Measurements from ENCODE around the gene MYH10.

MYH10 gene

DNA sequence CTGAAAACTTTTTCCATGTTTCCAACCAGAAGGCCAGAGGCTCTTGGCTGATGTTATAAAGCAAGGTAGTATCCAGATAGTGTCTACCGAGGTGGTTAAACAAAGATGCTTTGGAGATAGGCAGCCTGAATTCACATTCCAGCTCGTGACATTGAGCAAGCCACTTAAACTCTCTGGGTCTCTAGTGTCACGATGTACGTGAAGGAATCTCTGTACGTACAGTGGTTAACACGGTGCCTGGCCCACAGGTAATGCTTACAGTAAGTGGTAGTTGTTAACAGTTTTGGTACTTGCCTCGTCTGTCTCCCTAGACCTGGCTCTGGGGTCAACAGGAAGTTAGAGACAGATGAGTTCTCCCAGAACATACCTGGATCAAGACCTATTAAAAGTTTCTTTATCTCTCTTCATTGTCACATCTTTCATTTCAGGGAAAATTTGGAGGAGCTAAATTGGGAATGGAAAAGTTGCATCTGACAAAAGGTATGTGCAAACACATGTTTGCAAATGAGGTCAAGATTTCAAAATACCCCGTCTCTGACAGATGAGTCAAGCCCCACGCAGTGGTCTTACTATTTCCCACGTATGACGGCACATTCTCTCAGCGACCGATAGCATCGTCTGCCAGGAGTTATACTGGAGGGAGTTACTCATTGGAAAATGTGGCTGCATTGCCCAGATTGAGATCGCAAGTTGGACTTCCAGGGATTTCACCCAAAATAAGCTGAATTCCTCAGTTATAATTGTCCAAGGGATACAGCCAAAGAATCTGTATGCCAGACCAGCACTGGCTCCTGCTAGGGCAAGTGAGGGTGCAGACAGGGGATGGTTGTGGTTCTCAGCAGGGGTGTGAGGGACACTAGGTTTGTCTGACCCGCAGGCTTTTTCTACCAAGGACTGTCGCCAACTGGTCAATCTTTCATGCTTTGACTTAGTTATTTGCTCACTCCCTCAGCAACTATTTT lies 18.9 kb upstream of the MYH10 start:
- DNase-seq (ENCODE audit: low read depth) = no peak

DNA sequence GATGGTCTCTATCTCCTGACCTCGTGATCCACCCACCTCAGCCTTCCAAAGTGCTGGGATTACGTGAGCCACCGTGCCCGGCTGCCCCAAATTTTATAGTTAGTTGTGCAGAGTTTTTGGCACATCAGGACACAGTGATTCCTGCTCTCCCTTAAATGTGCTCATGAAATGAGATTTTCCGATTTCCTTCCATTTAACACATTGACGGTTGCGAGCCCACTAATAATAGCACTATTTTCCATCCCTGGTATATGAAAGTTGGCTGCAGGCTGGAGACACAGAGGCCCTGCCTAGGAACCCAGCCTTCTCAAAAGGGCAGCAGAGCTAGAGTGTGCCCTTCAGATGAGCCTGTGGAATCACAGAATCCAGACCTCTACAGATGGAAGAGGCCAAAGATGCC lies 17.4 kb upstream of the MYH10 start:
- DNase-seq (ENCODE audit: low read depth) = no peak

DNA sequence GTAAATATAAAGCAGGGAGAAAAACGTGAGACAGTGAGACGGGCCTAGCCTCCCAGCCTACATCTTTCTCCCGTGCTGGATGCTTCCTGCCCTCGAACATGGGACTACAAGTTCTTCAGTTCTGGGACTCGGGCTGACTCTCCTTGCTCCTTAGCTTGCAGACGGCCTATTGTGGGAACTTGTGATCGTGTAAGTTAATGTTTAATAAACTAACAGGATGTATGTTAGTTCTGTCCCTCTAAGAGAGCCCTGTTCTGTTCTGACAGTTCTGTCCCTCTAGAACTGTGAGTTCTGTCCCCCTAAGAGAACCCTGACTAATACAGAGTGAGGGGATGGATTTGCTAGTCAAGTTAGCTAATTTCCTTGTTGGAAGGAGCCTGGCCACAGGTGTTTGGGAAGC lies 16.7 kb upstream of the MYH10 start:
- no peak for DNase-seq (ENCODE audit: low read depth)

DNA sequence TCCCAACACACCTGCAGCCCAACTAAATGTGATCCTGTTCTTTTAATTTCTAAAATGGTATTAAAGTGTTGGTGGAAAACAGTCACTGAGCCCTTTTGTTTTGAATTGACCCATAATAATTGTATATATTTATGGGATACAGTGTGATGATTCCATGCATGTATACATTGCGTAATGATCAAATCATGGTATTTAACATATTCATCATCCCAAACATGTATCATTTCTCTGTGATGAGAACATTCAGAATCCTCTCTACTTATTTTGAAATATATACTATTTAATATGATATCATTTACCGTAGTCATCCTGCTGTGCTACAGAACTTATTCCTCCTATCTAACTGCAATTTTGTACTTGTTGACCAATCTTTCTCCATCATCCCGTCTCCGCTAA lies 14.0 kb upstream of the MYH10 start:
- no peak for DNase-seq (ENCODE audit: low read depth)

DNA sequence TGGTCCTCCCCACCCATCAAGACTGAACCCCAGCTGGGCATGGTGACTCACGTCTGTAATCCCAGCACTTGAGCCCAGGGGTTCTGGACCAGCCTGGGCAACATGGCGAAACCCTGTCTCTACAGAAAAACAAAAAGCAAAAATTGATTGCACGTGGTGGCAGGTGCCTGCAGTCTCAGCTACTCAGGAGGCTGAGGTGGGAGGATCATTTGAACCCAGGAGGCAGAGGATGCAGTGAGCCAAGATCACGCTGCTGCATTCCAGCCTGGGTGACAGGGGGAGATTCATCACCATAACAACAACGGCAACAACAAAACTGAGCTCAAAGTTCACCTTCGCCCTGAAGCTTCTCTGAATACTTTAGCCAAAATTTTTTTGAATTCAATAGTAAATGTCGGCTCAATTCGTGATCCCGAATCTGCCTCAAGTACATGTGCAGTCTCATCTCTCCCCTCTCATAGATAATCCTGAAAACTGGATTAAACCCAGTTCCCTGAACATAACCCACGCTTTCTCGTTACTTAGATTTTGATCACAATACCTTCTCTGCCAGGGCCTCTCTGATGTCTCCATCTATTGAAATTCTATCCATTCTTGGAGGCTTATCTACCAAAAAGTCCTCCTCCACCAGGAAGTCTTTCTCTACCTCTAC lies 13.5 kb upstream of the MYH10 start:
- no peak for DNase-seq (ENCODE audit: low read depth)

DNA sequence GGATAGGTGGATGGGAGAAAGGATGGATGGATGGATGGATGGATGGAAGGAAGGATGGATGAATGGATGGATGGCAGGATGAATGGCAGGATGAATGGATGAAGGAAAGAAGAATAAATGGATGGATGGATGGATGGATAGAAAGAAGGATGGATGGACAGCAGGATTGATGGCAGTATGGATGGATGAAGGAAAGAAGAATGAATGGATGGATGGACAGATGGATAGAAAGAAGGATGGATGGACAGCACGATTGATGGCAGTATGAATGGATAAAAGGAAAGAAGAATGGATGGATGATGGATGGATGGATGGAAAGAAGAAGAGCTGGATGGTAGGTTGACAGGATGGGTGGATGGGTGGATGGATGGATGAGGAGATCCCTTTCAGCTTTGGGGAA lies 9.2 kb upstream of the MYH10 start:
- DNase-seq (ENCODE audit: low read depth) = no peak

DNA sequence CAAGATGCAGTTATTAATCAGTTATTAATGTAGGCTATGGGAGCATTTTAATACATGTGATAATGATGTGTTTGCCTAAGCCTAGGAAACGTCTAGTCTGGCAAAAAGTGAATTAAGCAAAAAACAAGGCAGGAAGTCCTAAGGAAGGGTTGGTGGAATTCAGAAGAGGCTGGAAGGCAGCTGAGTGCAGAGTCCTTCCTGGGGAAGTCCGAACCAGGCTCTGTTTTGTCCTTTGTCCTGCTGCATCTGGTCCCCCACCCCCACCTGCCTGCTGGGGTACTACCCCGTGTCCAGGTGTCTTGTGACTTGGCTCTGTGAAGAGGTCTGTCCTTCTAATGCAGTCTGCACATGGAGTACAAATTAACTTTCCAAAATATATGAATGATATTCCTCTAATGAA lies 1.5 kb upstream of the MYH10 start:
- no peak for DNase-seq (ENCODE audit: low read depth)

DNA sequence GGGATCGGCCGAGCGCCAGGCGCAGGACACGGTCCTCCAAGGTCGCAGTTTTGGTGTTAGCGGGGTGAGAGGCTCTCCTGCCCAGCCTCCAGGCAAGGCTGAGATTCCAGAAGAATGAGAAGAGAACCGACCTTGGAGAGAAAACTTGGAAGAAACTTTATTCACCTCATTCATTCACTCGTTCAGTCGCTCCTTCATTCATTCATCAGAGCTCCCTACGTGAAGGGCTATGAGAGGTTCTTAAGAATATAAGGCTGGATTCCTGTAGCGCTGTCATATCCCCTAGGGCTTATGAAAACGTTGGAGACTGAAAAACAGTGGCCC lies 991 bp upstream of the MYH10 start:
- DNase-seq (ENCODE audit: low read depth) = no peak

DNA sequence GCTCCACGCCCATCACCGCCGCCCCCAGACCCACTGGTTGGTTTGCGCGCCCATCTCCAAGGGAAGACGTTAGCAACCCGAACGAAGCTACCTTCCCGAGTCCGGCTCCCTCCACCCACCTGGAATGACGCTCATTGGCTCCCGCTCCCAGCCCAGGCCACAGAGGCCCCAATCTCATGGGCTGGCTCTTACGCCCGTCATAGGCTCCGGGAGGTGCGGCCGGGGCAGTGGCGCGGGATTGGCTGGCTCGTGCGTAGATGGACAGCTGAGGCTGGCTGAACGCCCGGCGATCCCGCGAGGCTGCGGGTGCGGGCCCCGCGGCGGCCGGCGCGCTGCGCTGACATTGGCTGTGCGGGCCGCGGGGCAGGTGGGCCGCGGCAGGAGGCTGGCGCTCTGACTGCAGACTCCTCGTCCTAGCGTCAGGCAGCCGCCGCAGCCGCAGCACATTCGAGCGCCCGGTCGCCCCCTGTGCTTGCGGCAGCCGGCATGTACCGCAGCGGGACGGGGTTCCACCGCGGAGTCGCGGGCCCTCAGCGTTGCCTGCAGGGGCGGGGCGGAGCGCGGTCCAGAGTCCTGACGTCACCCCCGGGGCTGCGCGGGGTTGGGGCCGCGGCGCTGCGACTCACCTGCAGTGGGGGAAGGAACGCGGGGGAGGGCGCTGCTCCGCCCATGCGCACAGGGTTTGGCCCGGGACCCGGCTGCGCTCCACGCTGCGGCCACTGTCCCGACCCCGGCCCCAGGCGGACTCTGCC lies 453 bp upstream of the MYH10 start:
- DNase-seq (ENCODE audit: low read depth) = peak; percentile 91

DNA sequence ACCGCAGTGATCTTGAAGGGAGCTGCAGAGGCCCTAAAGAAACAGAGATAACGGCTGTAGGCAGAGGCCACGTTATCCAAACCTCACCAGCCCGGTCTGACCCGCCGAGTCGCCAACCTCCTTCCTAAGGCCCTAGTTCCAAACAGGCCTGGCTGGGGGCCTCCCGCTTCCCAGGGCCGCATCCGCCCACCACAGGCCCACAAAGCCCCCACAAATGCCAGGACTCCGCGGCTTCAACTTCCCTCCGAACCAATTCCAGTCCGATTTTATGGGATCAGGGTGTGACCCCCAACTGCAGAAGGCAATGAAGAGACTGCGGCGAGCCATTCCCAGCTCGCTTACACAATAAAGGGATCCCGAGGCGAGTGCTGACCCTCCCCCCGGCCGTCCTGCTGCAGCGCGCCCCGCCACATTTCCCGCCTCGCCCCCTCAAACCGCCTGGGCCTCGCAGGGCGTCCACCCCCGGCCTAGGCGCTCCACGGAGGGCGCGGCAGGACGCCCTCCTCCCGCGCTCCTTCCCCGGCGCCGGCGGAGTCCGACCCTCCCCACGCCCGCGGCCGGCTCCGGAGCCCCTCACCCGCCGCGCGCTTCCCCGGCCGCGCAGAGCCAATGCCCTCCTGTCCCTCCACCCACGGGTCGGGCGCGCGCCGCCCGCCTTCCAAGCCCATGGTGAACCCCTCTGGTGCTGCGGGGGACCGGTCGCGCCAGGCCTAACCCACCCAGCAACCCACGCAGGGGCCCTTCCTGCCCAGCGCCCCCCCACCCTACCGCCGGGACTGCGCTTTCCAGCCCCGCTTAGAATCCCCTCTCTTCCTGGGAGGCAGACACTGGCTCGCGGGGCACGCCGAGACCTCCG lies 926 bp downstream of the MYH10 start:
- DNase-seq (ENCODE audit: low read depth) = peak; percentile 14

DNA sequence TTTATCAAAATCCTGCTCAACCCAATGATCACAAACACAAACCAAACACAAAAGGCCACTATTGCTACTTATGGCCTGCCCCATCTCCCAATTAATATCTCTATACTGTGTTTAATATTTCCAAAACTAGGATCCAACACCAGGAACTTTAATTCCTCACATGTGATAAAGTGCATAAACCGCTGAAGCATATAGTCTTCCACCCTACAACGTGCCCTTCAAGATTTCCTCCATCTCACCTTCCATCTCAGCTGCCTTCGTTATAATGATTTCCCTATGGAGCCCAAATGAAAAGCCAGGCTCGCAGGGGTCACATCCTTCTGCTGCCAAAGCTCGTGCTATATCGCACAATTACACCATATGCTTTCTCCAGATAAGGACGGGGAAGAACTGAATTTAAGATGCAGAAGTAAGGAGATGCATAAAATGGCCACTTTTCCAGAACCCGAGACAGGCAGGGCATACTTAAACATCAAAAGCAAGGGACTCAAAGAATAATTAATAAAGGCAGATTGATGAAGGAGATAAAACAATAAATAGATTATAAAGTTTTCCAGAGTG lies 1.8 kb downstream of the MYH10 start:
- no peak for DNase-seq (ENCODE audit: low read depth)

DNA sequence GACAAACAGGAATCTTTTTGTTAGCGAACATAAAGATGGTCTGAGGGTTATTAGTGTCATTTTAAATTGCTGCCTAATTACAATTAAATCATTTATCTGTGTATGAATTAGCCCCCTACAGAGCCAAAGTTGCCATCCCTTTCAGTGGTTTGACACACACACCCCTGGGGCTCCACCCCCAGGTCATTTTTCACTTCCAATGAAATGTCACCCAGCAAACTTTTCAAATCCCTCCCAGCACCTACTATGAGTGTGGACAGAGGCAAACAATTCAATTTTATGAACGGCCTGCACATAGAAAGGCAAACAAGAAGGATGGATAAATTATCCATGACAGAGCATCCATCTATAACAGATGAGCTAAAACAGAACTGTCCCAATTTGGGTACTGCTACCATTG lies 2.4 kb downstream of the MYH10 start:
- no peak for DNase-seq (ENCODE audit: low read depth)

DNA sequence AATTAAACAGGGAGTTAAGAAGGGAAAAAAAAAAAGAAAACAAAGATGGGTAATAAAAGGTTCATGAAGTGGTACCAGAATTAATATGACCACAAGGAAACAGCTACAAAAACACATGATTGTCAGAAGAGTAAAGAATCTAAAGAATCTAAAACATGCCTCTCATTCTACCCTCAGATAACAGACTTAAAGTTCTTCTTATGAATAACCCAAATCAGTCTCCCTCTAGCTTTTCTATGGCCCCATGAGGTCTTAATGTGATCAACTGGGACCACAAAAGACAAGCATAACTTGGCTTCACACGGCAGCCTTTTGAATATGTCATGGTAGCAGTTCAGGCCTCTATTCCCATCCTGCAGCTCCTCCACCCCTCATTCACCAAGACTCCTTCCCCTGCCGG lies 6.9 kb downstream of the MYH10 start:
- no peak for DNase-seq (ENCODE audit: low read depth)

DNA sequence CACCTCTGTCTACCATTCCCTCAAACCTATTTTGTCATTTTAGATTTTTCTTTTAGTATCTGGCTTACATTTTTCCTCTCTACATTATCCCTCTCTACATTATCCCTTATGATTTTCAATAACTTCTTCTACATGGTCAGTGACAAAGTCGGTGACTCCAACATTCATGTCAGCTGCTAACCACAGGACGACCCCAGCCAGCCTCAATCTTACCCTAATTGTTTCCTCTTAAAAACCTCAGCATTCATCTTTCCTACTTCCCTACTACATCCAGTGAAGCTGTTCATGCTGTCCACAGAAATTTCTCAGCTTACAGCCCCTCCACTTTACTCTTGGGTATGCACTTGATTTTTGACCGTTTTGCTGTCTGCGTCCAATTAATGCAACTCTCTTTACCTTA lies 8.3 kb downstream of the MYH10 start:
- no peak for DNase-seq (ENCODE audit: low read depth)

DNA sequence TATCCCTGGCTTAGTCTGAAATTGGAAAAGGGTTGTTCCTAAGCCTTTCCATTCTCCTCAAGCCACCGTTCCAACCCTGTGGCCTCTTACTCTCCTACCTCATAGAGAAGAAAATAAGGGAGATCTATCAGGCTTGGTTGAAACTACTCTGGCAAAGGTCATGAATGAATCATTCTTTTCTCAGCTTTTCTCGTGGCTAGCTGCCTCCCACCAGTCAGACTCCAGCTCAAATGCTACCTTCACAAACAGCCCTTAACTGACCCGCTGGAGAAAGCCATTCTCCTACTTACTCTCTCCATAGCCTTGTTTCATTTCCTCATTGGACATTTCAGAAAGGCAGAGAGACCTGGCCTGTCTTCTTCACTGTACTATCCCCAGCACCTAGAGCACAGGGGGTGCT lies 8.9 kb downstream of the MYH10 start:
- no peak for DNase-seq (ENCODE audit: low read depth)

DNA sequence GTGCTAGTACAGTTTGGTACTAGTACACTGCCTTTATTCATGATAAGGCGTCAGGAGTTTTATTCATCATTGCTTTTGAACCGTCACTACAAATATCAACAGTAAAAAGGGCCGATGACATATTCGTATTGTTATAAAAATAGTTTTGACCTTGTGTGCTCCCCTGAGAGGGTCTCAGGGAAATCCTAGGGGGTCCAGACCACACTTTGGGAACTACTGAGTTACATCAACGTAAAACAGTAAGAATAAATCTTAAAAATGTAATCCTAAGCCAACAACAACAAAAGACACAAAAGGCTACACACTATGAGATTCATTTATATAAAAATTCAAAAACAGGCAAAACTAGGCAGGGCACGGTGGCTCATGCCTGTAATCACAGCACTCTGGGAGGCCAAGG lies 11.2 kb downstream of the MYH10 start:
- no peak for DNase-seq (ENCODE audit: low read depth)

DNA sequence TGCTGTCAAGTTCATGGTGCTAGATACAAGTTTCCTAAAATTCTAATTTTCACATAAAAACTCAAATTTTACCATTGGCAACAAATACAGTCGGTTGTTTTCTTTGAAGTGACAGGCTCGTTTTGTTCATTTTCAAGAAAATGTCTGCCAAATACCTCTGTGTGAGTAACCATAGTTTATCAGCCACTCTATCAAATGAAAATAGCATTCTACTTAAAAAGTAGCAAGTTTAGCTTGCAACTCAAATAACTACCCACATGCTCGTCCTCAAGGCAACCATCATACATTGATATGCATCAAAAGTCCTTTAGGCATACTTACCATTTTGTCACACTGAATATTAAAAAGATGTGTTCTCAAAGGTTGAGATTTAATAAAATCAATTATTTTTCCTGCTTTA lies 11.7 kb downstream of the MYH10 start:
- DNase-seq (ENCODE audit: low read depth) = no peak

DNA sequence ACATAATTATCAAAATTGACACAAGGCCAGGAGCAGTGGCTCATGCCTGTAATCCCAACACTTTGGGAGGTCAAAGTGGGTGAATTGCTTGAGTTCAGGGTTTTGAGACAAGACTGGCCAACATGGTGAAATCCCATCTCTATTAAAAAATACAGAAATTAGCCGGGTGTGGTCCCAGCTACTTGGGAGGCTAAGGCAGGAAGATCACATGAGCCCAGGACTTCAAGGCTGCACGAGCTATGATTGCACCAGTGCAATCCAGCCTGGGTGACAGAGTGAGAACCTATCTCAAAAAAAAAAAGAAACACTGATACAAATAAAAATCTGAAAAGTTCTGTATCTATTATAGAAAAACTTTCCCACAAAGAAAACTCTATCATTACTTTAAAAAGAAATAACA lies 15.5 kb downstream of the MYH10 start:
- DNase-seq (ENCODE audit: low read depth) = no peak

DNA sequence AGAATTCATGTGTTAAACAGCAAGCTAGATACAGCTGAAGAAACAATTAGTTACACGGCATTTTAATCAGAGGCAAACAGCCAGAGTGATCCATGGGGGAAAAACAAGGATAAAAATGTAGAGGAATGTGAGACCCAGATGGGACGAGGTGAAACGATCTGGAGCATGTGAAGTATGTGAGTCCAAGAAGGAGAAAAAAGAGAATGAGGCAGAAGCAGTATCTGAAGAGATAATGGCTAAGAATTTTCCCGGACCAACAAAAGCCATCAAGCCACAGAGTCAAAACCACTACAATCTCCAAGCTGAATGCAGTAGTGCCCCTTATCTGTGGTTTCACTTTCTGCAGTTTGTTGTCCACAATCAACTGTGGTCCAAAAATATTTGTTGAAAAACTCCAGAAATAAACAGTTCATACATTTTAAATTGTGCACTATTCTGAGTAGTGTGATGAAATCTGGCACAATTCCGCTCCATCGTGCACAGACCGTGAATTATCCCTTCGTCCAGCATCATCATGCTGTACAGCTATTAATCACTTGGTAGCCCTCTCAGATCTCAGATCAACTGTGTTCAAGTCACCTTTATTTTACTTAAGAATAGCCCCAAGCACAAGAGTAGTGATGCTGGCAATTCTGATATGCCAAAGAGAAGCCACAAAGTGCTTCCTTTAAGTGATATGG lies 18.8 kb downstream of the MYH10 start:
- no peak for DNase-seq (ENCODE audit: low read depth)

DNA sequence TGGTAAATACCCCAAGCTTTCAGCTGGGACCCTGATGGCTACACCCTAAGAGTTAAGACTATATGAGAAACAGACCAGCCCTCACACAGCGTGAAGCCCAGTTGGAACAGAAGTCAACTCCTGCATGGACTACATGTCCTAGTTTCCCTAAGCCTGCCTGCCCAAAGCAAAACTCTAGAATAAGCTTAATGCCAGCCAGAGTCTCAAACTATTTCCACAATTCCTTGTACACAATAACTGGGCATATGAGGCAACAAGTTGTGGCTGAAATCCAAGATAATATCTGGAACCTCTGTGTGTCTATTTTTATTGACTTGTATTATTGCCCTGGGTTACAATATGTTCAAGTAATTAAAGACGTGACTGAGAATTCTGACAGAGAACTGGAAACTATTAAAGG lies 19.4 kb downstream of the MYH10 start:
- DNase-seq (ENCODE audit: low read depth) = no peak

DNA sequence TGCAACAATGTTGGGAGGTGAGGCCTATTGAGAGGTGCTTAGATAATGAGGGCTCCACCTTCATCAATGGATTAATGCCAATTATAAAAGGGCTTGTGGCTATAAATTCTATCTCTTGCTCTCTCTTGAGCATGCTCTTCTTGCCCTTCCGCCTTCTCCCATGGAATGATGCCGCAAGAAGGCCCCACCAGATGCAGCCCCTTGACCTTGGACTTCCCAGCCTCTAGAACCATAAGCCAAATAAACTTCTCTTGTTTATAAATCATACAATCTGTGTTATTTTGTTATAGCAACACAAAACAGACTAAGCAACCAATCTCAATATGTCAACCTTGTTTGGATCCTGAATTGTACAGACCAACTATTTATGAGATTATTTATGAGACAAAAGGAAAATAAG lies 20.0 kb downstream of the MYH10 start:
- no peak for DNase-seq (ENCODE audit: low read depth)
